OCI-LY7 (cell line): ENCODE data around the gene MIOX. TPM values are rescaled to one million over a fixed set of nuclear protein-coding genes. Genes with fewer than 3 reads are reported as not detected.

Experiments
- BruUV-seq: library from RNA; stranded (reverse); fragments of 400-500 nt; replicated peaks from 2 replicates; lab custom pipeline; 2021; lab: Mats Ljungman, UMichigan
- CTCF ChIA-PET: fragments of 300-600 bp; sonication (Branson Sonifier 250); formaldehyde crosslinking; loops from one replicate; lab custom pipeline; 2022; ENCODE audit warnings: antibody characterized with exemption; ENCODE audit not compliant: unreplicated experiment; lab: Charles Lee
- POLR2A ChIA-PET: fragments of 300-600 bp; sonication (Branson Sonifier 250); formaldehyde crosslinking; loops from one replicate; lab custom pipeline; 2022; ENCODE audit warnings: antibody characterized with exemption; lab: Charles Lee
- DNase-seq: peaks from one replicate; pipeline ENCODE4 v3.0.0-alpha.2; 2015; ENCODE audit warnings: low spot score
- H2AFZ ChIP-seq: fragments of 200-600 bp; sonication (generic), shearing (Covaris generic); 2 replicates; pipeline ENCODE4 v1.6.1; 2014; ENCODE audit warnings: mild to moderate bottlenecking, antibody characterized with exemption, low read length, moderate library complexity
- H3K27ac ChIP-seq: fragments of 200-600 bp; sonication (generic); 2 replicates; pipeline ENCODE4 v1.5.1; 2014; ENCODE audit warnings: mixed run types, low read depth, mild to moderate bottlenecking, moderate library complexity, low read length, inconsistent platforms; ENCODE audit not compliant: poor library complexity, severe bottlenecking
- H3K36me3 ChIP-seq: fragments of 200-600 bp; sonication (generic); 2 replicates; pipeline ENCODE4 v1.6.1; 2014; ENCODE audit warnings: mild to moderate bottlenecking, antibody characterized with exemption, low read length, moderate library complexity, mixed read lengths; ENCODE audit not compliant: insufficient read depth
- H3K4me1 ChIP-seq: fragments of 200-600 bp; sonication (generic); 2 replicates; pipeline ENCODE4 v1.5.1; 2014; ENCODE audit warnings: mild to moderate bottlenecking, low read length; ENCODE audit not compliant: insufficient read depth, poor library complexity, severe bottlenecking
- H3K4me2 ChIP-seq: fragments of 200-600 bp; sonication (generic); 2 replicates; pipeline ENCODE4 v1.6.1; 2014; ENCODE audit warnings: mild to moderate bottlenecking, low read length
- H3K4me3 ChIP-seq: fragments of 200-600 bp; sonication (generic); 2 replicates; pipeline ENCODE4 v1.5.1; 2014; ENCODE audit warnings: mild to moderate bottlenecking, low read depth, low read length; ENCODE audit not compliant: poor library complexity, severe bottlenecking
- H3K79me2 ChIP-seq: fragments of 200-600 bp; sonication (generic); 2 replicates; pipeline ENCODE4 v1.6.1; 2016; ENCODE audit warnings: low read depth, mild to moderate bottlenecking, low read length, moderate library complexity, mixed read lengths; ENCODE audit not compliant: insufficient read depth
- H3K9me2 ChIP-seq: fragments of 200-600 bp; sonication (generic); 2 replicates; pipeline ENCODE4 v1.6.1; 2016; ENCODE audit warnings: mild to moderate bottlenecking, low read length, mixed read lengths; ENCODE audit not compliant: insufficient read depth
- H3K9me3 ChIP-seq: fragments of 200-600 bp; sonication (generic); 2 replicates; pipeline ENCODE4 v1.6.1; 2014; ENCODE audit warnings: mild to moderate bottlenecking, mixed run types, low read length, mixed read lengths
- H4K20me1 ChIP-seq: fragments of 200-600 bp; sonication (generic); 2 replicates; pipeline ENCODE4 v1.6.1; 2014; ENCODE audit warnings: mild to moderate bottlenecking, antibody characterized with exemption, low read length, moderate library complexity, mixed read lengths; ENCODE audit not compliant: insufficient read depth
- EZH2phosphoT487 ChIP-seq: fragments of 200-600 bp; sonication (generic); IDR thresholded peaks from 2 replicates; pipeline ENCODE4 v1.6.1; 2018; ENCODE audit warnings: low read depth, borderline replicate concordance, mild to moderate bottlenecking, mixed run types, antibody characterized with exemption, low read length, moderate library complexity, mixed read lengths
- intact Hi-C: fragments of 100-400 bp; cut with micrococcal nuclease; formaldehyde crosslinking; loops from one replicate; pipeline ENCODE4 v1.10.0; 2022; ENCODE audit not compliant: unreplicated experiment
- total RNA-seq, 2 experiments: library from RNA; depleted of rRNA in 1 of 2; stranded (reverse); fragments of >200 nt in 1 of 2; shearing (Covaris generic) in 1 of 2; gene quantifications; 2 replicates each; pipeline ENCODE4 v1.2.3, GENCODE V29; 2014 to 2022
- TF ChIP-seq, protein P1 (sequence below): fragments of 200-600 bp; sonication (generic); conservative IDR thresholded peaks from 2 replicates; pipeline ENCODE4 v1.5.1; 2014; ENCODE audit warnings: mild to moderate bottlenecking, antibody characterized with exemption, low read length, moderate library complexity, mixed read lengths

The MIOX gene
- total RNA-seq, 2 experiments from 2014 or later = 0.53 TPM; not detected in 1

DNA sequence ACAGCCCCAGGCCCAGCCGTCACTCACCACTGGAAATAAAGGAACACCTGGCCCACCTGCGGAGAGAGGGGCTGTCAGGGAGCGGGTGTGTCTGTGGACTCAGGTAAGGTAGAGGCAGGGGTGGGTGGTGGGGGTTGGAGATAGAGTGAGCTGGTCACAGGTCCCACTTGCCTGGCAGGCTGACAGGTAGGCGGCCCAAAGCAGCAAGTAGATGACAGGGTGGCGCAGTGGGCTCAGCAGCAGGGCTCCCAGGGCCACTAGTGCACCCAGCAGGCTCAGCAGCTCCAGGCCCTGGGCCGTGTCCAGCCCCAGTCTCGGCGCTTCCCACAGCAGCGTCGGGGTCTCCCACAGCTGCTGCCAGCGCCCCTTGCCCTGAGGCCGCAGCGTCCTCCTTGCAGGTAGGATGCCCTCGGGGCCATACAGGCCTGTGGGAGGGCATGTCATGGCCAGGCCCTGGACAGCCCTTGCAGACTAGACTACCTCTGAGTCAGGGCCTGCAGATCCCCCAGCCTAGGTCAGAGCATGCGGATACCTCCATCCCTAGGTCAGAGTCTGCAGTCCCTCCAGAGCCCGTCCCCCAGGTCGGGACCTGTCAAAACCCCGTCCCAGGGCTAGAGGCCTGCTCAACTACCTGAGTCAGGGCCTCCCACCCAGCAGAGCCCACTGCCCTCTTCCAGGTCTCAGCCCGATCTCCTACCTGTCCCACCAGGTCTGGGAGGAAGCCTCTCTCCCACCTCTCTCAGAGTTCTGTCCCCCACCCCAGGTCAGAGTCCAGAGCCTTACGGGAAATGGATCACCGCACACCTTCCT lies 20.2 kb downstream of the MIOX start:
- ChIA-PET POLR2A (interaction anchor here (1.1 to 3.7 kb wide), 2 partner anchors 18 to 115 kb away, joined by 4 to 33 read pairs; partner anchors contain the start of gene SCO2), CTCF (no interaction called here)
- Histone ChIP-seq H3K36me3 (peaks cover 27% of the 10 kb centered on the region; the same call in 1 of the 2 replicates), H3K4me1 (peaks cover 27% of the 10 kb centered on the region), H4K20me1 (peaks cover 4% of the 10 kb centered on the region; the same call in 1 of the 2 replicates), H3K4me2 (peak overlapping the region; percentile 90), H3K4me3 (peak overlapping the region; percentile 100), H2AFZ (peak overlapping the region; percentile 84), H3K79me2 (peaks cover 38% of the 10 kb centered on the region), H3K27ac (peak overlapping the region; percentile 44), H3K9me2 (no peaks in the 10 kb centered on the region), H3K9me3 (no peaks in the 10 kb centered on the region)
- intact Hi-C loops = loop anchor here (2.0 to 10.0 kb wide), 3 partner anchors 32 to 262 kb away; partner anchors contain the start of genes MAPK11, SBF1 and TUBGCP6
- DNase-seq = no peak
- no peak for TF ChIP-seq EZH2phosphoT487
- BruUV-seq = no TSS peak

DNA sequence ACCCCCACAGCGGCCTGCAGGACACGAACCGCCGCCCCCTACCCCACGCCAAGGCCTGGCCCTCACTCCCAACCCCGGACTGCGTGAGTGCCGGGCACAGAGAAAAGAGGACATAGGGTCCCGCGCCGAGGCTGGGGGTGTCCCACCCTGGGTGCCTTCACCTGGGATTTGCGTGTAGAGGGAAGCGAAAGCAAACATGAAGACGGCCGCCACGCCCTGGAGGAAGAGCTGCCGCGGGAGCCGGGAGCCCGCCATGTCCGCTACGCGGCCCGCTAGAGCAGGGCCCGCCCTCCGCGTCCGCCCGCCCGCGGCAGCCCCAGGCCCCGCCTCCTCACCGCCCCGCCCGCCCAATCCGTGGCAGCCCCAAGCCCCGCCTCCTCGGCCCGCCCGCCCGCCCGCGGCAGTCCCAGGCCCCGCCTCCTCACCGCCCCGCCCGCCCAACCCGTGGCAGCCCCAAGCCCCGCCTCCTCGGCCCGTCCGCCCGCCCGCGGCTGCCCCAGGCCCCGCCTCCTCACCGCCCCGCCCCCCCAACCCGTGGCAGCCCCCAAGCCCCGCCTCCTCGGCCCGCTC lies 20.8 kb downstream of the MIOX start, which contains the start of gene LMF2:
Gene LMF2, minus strand, starts transcription at position 282 of the 570 bp plus-strand sequence. Its CDS starts 27 bp downstream, at position 255.
- Histone ChIP-seq H3K4me3 (peak within 1 kb of the TSS; percentile 100), H3K9me2 (no peaks in the 10 kb centered on the region), H2AFZ (peak within 1 kb of the TSS; percentile 84), H3K27ac (peak within 1 kb of the TSS; percentile 59), H3K79me2 (peaks cover 45% of the 10 kb centered on the region), H3K4me1 (peaks cover 27% of the 10 kb centered on the region), H4K20me1 (peaks cover 4% of the 10 kb centered on the region; the same call in 1 of the 2 replicates), H3K36me3 (peaks cover 34% of the 10 kb centered on the region), H3K9me3 (no peaks in the 10 kb centered on the region), H3K4me2 (peak within 1 kb of the TSS; percentile 97)
- TF ChIP-seq EZH2phosphoT487 = no peak
- TF ChIP-seq, protein P1, sequence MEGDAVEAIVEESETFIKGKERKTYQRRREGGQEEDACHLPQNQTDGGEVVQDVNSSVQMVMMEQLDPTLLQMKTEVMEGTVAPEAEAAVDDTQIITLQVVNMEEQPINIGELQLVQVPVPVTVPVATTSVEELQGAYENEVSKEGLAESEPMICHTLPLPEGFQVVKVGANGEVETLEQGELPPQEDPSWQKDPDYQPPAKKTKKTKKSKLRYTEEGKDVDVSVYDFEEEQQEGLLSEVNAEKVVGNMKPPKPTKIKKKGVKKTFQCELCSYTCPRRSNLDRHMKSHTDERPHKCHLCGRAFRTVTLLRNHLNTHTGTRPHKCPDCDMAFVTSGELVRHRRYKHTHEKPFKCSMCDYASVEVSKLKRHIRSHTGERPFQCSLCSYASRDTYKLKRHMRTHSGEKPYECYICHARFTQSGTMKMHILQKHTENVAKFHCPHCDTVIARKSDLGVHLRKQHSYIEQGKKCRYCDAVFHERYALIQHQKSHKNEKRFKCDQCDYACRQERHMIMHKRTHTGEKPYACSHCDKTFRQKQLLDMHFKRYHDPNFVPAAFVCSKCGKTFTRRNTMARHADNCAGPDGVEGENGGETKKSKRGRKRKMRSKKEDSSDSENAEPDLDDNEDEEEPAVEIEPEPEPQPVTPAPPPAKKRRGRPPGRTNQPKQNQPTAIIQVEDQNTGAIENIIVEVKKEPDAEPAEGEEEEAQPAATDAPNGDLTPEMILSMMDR = no peak
- BruUV-seq = no TSS peak
- intact Hi-C loops = loop anchor here (2.0 to 10.0 kb wide), 3 partner anchors 33 to 263 kb away; partner anchors contain the start of genes MAPK11, SBF1 and TUBGCP6
- CTCF ChIA-PET = interaction anchor here (0.6 to 2.3 kb wide), 4 partner anchors 18 to 247 kb away, joined by 3 to 9 read pairs (median 6); partner anchors contain the start of gene SCO2
- POLR2A ChIA-PET = interaction anchor here (0.6 to 3.7 kb wide), 8 partner anchors 14 to 321 kb away, joined by 3 to 33 read pairs (median 4); partner anchors contain the start of gene SCO2
- DNase-seq = peak; percentile 90
